ENCODE measurements around the gene SRD5A3.
A peak's percentile ranks its signal among the peaks of the same experiment; 100 is the strongest.

Gene SRD5A3

GRCh38 chr4:55397520-55398321 lies 51.7 kb downstream of the SRD5A3 start:
- 0 out of 2 replicates have a peak, but pooled peaks have one; percentile 11 for TF ChIP-seq POLR2AphosphoS5 (IDR thresholded peaks at IDR 0.05; ENCODE audit: low read depth, low read length)
- TF ChIP-seq TAF1 (IDR thresholded peaks at IDR 0.05; ENCODE audit: low read depth, low read length) = no peak
- DNase-seq (ENCODE audit: insufficient read length, low spot score) = no peak
- FAIRE-seq = no peak

GRCh38 chr4:55398461-55398860 lies 52.4 kb downstream of the SRD5A3 start:
- DNase-seq (ENCODE audit: insufficient read length, low spot score) (no peak), FAIRE-seq (no peak)
- TF ChIP-seq POU2F2 (IDR thresholded peaks at IDR 0.05; ENCODE audit: low read depth, low read length) = no peak
- no peak for TF ChIP-seq SPI1 (IDR thresholded peaks at IDR 0.05; ENCODE audit: low read depth, low read length)
- no peak for TF ChIP-seq TAF1 (IDR thresholded peaks at IDR 0.05; ENCODE audit: low read depth, low read length)
- TF ChIP-seq POLR2AphosphoS5 (IDR thresholded peaks at IDR 0.05; ENCODE audit: low read depth, low read length) = no peak
- no peak for TF ChIP-seq POLR2A (IDR thresholded peaks at IDR 0.05; ENCODE audit: low read depth, low read length)
- TF ChIP-seq PAX5 (IDR thresholded peaks at IDR 0.05; ENCODE audit: insufficient read depth, low read length, severe bottlenecking) = no peak

- DNase-seq (ENCODE audit: insufficient read length, low spot score) = no peak
- FAIRE-seq = no peak
- TF ChIP-seq POU2F2 (IDR thresholded peaks at IDR 0.05; ENCODE audit: low read depth, low read length) (no peak), TAF1 (IDR thresholded peaks at IDR 0.05; ENCODE audit: low read depth, low read length) (no peak), POLR2A (IDR thresholded peaks at IDR 0.05; ENCODE audit: low read depth, low read length) (no peak), POLR2AphosphoS5 (IDR thresholded peaks at IDR 0.05; ENCODE audit: low read depth, low read length) (no peak)
Measured at GRCh38 chr4:55398966-55399365, 52.9 kb downstream of the SRD5A3 start.

GRCh38 chr4:55399581-55399980 lies 53.5 kb downstream of the SRD5A3 start:
- DNase-seq (ENCODE audit: insufficient read length, low spot score) (no peak), FAIRE-seq (no peak)
- no peak for TF ChIP-seq TAF1 (IDR thresholded peaks at IDR 0.05; ENCODE audit: low read depth, low read length)
- TF ChIP-seq PAX5 (IDR thresholded peaks at IDR 0.05; ENCODE audit: insufficient read depth, low read length, severe bottlenecking) = no peak
- TF ChIP-seq SPI1 (IDR thresholded peaks at IDR 0.05; ENCODE audit: low read depth, low read length) = no peak
- no peak for TF ChIP-seq POLR2AphosphoS5 (IDR thresholded peaks at IDR 0.05; ENCODE audit: low read depth, low read length)
- no peak for TF ChIP-seq POU2F2 (IDR thresholded peaks at IDR 0.05; ENCODE audit: low read depth, low read length)
- no peak for TF ChIP-seq POLR2A (IDR thresholded peaks at IDR 0.05; ENCODE audit: low read depth, low read length)

- TF ChIP-seq POU2F2 (IDR thresholded peaks at IDR 0.05; ENCODE audit: low read depth, low read length) (no peak), POLR2AphosphoS5 (IDR thresholded peaks at IDR 0.05; ENCODE audit: low read depth, low read length) (no peak), PAX5 (IDR thresholded peaks at IDR 0.05; ENCODE audit: insufficient read depth, low read length, severe bottlenecking) (no peak), TAF1 (IDR thresholded peaks at IDR 0.05; ENCODE audit: low read depth, low read length) (no peak), POLR2A (IDR thresholded peaks at IDR 0.05; ENCODE audit: low read depth, low read length) (no peak)
- FAIRE-seq (no peak), DNase-seq (ENCODE audit: insufficient read length, low spot score) (no peak)
Measured at GRCh38 chr4:55405073-55405472, 59.0 kb downstream of the SRD5A3 start.

GRCh38 chr4:55406545-55406944 lies 60.5 kb downstream of the SRD5A3 start:
- DNase-seq (ENCODE audit: insufficient read length, low spot score) = no peak
- TF ChIP-seq POLR2AphosphoS5 (IDR thresholded peaks at IDR 0.05; ENCODE audit: low read depth, low read length) (no peak), TAF1 (IDR thresholded peaks at IDR 0.05; ENCODE audit: low read depth, low read length) (no peak), SPI1 (IDR thresholded peaks at IDR 0.05; ENCODE audit: low read depth, low read length) (no peak)
- no peak for FAIRE-seq

- no peak for TF ChIP-seq SPI1 (IDR thresholded peaks at IDR 0.05; ENCODE audit: low read depth, low read length)
- no peak for TF ChIP-seq TAF1 (IDR thresholded peaks at IDR 0.05; ENCODE audit: low read depth, low read length)
- no peak for TF ChIP-seq POU2F2 (IDR thresholded peaks at IDR 0.05; ENCODE audit: low read depth, low read length)
- no peak for TF ChIP-seq POLR2AphosphoS5 (IDR thresholded peaks at IDR 0.05; ENCODE audit: low read depth, low read length)
- no peak for TF ChIP-seq PAX5 (IDR thresholded peaks at IDR 0.05; ENCODE audit: insufficient read depth, low read length, severe bottlenecking)
- no peak for TF ChIP-seq POLR2A (IDR thresholded peaks at IDR 0.05; ENCODE audit: low read depth, low read length)
- DNase-seq (ENCODE audit: insufficient read length, low spot score) (no peak), FAIRE-seq (no peak)
Measured at GRCh38 chr4:55407119-55407518, 61.1 kb downstream of the SRD5A3 start.

- DNase-seq (ENCODE audit: insufficient read length, low spot score) (no peak), FAIRE-seq (no peak)
- TF ChIP-seq POLR2A (IDR thresholded peaks at IDR 0.05; ENCODE audit: low read depth, low read length) (no peak), POLR2AphosphoS5 (IDR thresholded peaks at IDR 0.05; ENCODE audit: low read depth, low read length) (no peak), TAF1 (IDR thresholded peaks at IDR 0.05; ENCODE audit: low read depth, low read length) (no peak), POU2F2 (IDR thresholded peaks at IDR 0.05; ENCODE audit: low read depth, low read length) (no peak), SPI1 (IDR thresholded peaks at IDR 0.05; ENCODE audit: low read depth, low read length) (no peak), PAX5 (IDR thresholded peaks at IDR 0.05; ENCODE audit: insufficient read depth, low read length, severe bottlenecking) (no peak)
Measured at GRCh38 chr4:55407764-55408163, 61.7 kb downstream of the SRD5A3 start.

- TF ChIP-seq POU2F2 (IDR thresholded peaks at IDR 0.05; ENCODE audit: low read depth, low read length) = no peak
- no peak for TF ChIP-seq PAX5 (IDR thresholded peaks at IDR 0.05; ENCODE audit: insufficient read depth, low read length, severe bottlenecking)
- TF ChIP-seq POLR2A (IDR thresholded peaks at IDR 0.05; ENCODE audit: low read depth, low read length) = no peak
- no peak for TF ChIP-seq TAF1 (IDR thresholded peaks at IDR 0.05; ENCODE audit: low read depth, low read length)
- TF ChIP-seq SPI1 (IDR thresholded peaks at IDR 0.05; ENCODE audit: low read depth, low read length) = no peak
- no peak for TF ChIP-seq POLR2AphosphoS5 (IDR thresholded peaks at IDR 0.05; ENCODE audit: low read depth, low read length)
- DNase-seq (ENCODE audit: insufficient read length, low spot score) (no peak), FAIRE-seq (peak; percentile 35)
Measured at GRCh38 chr4:55409468-55410171, 63.6 kb downstream of the SRD5A3 start.

GRCh38 chr4:55410431-55410830 lies 64.4 kb downstream of the SRD5A3 start:
- no peak for TF ChIP-seq POLR2AphosphoS5 (IDR thresholded peaks at IDR 0.05; ENCODE audit: low read depth, low read length)
- no peak for TF ChIP-seq TAF1 (IDR thresholded peaks at IDR 0.05; ENCODE audit: low read depth, low read length)
- TF ChIP-seq SPI1 (IDR thresholded peaks at IDR 0.05; ENCODE audit: low read depth, low read length) = no peak
- TF ChIP-seq PAX5 (IDR thresholded peaks at IDR 0.05; ENCODE audit: insufficient read depth, low read length, severe bottlenecking) = no peak
- TF ChIP-seq POLR2A (IDR thresholded peaks at IDR 0.05; ENCODE audit: low read depth, low read length) = no peak
- TF ChIP-seq POU2F2 (IDR thresholded peaks at IDR 0.05; ENCODE audit: low read depth, low read length) = no peak
- DNase-seq (ENCODE audit: insufficient read length, low spot score) = no peak
- FAIRE-seq = no peak

Measured in GM12891 (cell line).